Measurements from ENCODE around the gene ALG8.
"Not testable (repeated sequence)": the region's sequence is repeated elsewhere in the genome, so short reads cannot be mapped to it uniquely, and the experiment has no call there.

The ALG8 gene

GRCh38 chr11:78109081-78110015, 30.1 kb downstream of the ALG8 start:
- no peak for DNase-seq (ENCODE audit: low read depth, low spot score)
- H3K27ac ChIP-seq = peak overlapping the region; percentile 53

- no peak for DNase-seq (ENCODE audit: low read depth, low spot score)
- no peak overlapping the region for H3K27ac ChIP-seq
Measured at GRCh38 chr11:78100676-78101472, 38.6 kb downstream of the ALG8 start.

GRCh38 chr11:78100261-78100660, 39.2 kb downstream of the ALG8 start:
- H3K27ac ChIP-seq = no peak overlapping the region
- no peak for DNase-seq (ENCODE audit: low read depth, low spot score)

DNA sequence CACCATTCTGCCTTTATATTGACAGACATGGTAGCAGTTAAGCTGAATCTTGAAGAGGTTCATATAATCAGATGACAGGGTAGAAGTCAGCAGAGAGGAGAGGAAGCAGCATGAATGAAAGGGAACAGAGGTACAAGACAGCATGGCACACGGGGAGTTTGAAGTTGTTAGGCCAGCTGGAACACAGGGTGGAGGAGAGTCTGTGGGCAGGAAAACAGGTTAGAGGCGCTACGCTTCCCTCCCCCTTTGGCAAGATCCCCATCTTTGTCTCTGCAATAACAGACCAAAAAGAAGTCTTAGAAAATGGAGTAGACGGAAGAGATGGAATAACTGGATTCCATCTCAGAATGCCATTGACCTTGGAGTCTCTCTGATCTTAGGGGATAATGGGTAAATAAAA, 39.8 kb downstream of the ALG8 start:
- no peak for DNase-seq (ENCODE audit: low read depth, low spot score)
- no peak overlapping the region for H3K27ac ChIP-seq

DNA sequence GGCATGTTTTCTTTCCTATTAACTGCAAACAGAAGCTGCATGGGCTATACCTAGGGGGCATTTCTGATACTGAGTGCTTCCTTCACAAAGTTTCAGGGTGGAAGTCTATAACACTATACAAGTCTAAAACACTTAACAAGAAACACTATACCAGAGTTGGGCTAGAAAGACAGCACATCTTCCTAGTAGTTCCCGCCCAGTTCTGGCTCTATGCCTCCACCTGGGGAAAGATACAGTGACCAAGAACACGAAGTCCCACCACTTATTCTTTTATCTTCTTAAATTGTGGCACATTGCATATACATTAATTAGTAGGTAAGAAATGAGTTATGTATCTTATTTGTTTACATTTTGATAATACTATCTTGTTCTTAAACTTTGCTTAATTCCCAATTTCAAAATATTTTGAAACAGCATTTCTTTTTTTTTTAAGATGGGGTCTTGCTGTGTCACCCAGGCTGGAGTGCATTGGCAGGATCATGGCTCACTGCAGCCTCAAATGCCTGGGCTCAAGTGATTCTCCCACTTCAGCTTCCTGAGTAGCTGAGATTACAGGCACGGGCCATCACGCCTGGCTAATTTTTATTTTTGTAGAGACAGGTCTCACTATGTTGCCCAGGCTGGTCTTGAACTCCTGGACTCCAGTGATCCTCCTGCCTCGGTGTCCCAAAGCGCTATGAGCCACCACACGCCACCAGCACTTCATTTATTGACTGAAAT, 41.6 kb downstream of the ALG8 start:
- H3K27ac ChIP-seq = no peak overlapping the region
- DNase-seq (ENCODE audit: low read depth, low spot score) = no peak

DNA sequence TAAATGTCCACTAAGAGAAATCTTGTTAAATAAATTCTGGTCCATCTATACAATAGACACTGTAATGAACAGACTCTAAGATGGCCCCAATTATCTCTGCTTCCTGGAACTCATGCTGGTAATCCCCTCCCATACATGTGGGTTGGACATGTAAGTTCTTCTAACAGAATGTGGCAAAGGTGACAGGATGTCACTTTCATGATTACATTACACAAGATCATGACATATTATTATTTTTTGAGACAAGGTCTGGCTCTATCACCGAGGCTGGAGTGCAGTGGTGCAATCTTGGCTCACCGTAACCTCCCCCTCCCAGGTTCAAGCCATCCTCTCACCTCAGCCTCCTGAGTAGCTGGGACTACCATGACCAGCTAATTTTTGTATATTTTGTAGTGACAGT, 45.2 kb downstream of the ALG8 start:
- no peak for DNase-seq (ENCODE audit: low read depth, low spot score)

GRCh38 chr11:78086521-78087074, 52.8 kb downstream of the ALG8 start:
- not testable (repeated sequence) for H3K27ac ChIP-seq; DNase-seq (ENCODE audit: low read depth, low spot score)

More for the DNA sequence above, 45.2 kb downstream of the ALG8 start:
- no peak overlapping the region for H3K27ac ChIP-seq

GRCh38 chr11:78085972-78086371, 53.5 kb downstream of the ALG8 start:
- no peak for DNase-seq (ENCODE audit: low read depth, low spot score)
- H3K27ac ChIP-seq = no peak overlapping the region

GRCh38 chr11:78084506-78084905, 54.9 kb downstream of the ALG8 start:
- DNase-seq (ENCODE audit: low read depth, low spot score); H3K27ac ChIP-seq: not testable (repeated sequence)

DNA sequence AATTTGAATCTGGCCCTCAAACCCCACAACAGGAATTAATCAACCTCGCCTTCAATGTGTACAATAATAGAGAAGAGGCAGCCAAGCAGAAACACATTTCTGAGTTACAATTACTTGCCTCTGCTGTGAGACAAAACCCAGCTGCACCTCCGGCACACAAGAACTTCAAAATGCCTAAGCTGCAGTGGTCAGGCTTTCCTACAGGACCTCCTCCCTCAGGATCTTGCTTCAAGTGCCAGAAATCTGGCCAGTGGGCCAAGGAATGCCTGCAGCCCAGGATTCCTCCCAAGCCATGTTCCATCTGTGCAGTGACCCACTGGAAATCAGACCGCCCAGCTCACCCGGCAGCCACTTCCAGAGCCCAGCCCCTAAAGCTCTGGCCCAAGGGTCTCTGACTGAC, 56.4 kb downstream of the ALG8 start:
- H3K27ac ChIP-seq = no peak overlapping the region
- DNase-seq (ENCODE audit: low read depth, low spot score) = no peak

DNA sequence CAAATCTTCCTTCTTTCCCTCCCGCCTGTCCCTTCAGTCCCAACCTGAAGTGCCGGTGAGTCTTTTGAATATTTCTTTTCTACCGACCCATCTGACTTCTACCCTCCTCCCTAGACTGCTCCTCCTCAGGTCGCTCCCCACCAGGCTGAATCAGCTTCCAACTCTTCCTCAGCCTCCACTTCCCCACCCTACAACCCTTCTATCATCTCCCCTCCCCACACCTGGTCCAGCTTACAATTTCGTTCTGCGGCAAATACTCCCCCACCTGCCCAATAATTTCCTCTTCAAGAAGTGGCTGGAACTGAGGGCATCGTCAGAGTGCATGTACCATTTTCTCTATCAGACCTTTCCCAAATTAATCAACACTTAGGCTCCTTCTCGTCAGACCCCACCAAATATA, 57.3 kb downstream of the ALG8 start:
- H3K27ac ChIP-seq = no peak overlapping the region
- no peak for DNase-seq (ENCODE audit: low read depth, low spot score)

GRCh38 chr11:78081583-78081982, 57.8 kb downstream of the ALG8 start:
- DNase-seq (ENCODE audit: low read depth, low spot score) = no peak

GRCh38 chr11:78080818-78081495, 58.5 kb downstream of the ALG8 start:
- DNase-seq (ENCODE audit: low read depth, low spot score) = no peak
- H3K27ac ChIP-seq = no peak overlapping the region

More at GRCh38 chr11:78081583-78081982, 57.8 kb downstream of the ALG8 start:
- no peak overlapping the region for H3K27ac ChIP-seq

- DNase-seq (ENCODE audit: low read depth, low spot score) = no peak
Measured at GRCh38 chr11:78080084-78080817, 59.2 kb downstream of the ALG8 start.

DNA sequence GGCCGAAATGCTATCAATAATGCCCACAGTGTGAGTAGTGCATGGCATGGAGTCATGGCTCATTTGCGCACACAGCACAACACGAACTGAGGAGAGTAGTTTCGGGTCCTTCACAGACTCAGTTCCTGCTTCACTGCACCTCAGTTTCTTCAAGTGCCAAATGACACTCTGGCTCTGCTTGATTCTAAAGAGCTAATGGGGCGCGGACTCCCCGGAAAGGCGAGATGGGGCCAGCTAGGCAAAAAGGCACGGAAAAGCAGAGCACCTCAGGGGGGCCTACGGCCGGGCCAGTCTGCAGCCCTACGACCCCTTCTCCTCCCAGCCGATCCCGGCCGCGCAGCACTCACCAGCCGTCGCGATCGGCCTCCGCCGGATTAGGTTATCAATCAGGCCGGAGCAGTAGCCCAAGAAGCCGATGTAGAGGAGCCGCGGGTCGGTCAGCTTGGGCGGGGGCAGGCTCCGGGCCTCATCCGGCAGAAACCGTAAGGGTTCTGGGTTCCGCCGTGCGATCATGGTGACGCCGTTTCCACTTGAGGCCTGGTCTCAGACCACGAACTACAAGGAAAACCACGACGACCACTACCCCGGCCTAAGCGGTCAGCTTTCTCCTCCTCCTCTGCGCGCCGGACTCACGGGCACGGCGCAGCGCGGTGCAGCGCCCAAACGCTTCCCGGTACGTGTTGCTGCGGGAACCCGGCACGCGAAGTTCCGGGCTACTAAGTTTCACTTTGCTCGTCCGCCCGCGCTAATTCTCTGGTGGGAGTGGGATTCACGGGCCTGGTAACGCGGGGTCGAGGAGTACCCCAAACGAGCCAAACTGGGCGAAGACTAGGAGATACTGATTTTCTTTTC, 60.0 kb downstream of the ALG8 start, which contains the start of gene NDUFC2:
Gene NDUFC2 (minus strand): TSS at position 631 of the 852 bp plus-strand sequence. CDS start 118 bp downstream, at position 513.
- no peak for DNase-seq (ENCODE audit: low read depth, low spot score)
- H3K27ac ChIP-seq = peak within 1 kb of the TSS; percentile 58

More at GRCh38 chr11:78080084-78080817, 59.2 kb downstream of the ALG8 start:
- peak overlapping the region; percentile 58 for H3K27ac ChIP-seq

DNA sequence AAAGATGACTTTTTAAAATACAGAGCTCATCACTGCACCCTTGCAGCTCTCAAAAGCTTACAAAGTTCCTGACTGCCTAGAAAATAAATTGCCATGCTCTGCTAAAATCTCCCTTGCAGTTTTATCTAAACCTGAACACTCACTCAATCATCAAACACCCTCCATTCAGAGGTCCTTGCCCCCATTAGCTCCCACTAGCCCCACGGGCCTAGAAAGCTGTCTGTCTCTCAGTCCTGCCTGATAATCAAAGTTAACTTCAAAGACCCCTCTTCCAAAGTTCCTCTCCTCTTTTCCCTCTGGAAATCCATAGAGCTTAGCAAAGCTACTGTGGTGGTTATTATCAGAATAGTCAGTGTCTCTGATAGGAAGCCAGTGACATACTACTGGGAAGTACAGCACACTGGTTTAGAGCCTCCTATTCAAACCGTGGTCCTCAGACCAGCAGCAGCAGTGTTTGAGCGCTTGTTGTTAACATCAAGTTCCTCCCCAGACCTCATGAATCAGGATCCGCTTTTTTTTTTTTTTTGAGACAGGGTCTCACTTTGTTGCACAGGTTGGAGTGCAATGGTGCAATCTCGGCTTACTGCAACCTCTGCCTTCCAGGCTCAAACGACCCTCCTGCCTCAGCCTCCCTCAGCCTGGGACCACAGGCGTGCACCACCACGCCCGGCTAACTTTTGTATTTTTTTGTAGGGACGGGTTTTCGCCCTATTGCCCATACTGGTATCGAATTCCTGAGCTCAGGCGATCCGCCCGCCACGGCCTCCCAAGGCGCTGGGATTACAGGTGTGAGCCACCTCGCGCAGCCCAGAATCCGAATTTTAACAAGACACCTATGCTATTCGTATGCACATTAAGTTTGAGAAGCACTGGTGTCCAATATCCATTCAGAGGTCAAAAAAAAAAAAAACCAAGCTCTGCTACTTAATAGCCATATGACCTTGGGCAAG, 60.9 kb downstream of the ALG8 start:
- DNase-seq (ENCODE audit: low read depth, low spot score) = no peak
- H3K27ac ChIP-seq = peak overlapping the region; percentile 58

DNA sequence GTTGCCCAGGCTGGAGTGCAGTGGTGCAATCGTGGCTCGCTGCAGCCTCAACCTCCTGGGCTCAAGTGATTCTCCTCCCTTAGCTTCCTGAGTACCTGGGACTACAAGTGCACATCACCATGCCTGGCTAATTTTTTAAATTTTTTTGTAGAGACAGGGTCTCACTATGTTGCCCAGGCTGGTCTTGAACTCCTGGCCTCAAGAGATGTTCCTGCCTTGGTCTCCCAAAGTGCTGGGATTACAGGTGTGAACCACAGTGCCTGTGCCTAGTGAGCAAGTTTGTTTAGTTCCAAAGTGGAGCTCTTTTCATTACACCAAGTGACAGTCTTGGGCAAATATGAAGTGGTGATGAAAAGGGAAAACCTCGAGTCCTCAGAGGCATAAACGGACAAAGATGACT, 61.8 kb downstream of the ALG8 start:
- DNase-seq (ENCODE audit: low read depth, low spot score); H3K27ac ChIP-seq: not testable (repeated sequence)
